K562 (cell line): ENCODE results near the gene TMEM170A. TPM values are rescaled to one million over a fixed set of nuclear protein-coding genes. Genes with fewer than 3 reads are reported as not detected.
A peak's percentile ranks its signal among the peaks of the same experiment; 100 is the strongest.

Experiments used
- BCLAF1 ChIP-seq, 2 experiments: fragments of 450-650 bp in 1 of 2; IDR thresholded peaks; 2 replicates each; pipeline ENCODE4 v1.6.1; 2011 to 2017; ENCODE audit warnings: low read depth in 2 of 2, antibody characterized with exemption in 1 of 2, borderline replicate concordance in 1 of 2, low read length in 1 of 2, mild to moderate bottlenecking in 1 of 2, mixed read lengths in 1 of 2; ENCODE audit not compliant: control insufficient read depth in 1 of 2
- BRF1 ChIP-seq: IDR thresholded peaks from 3 replicates; pipeline ENCODE4 v1.6.1; 2011; ENCODE audit warnings: borderline replicate concordance, mild to moderate bottlenecking; ENCODE audit not compliant: insufficient read length; ENCODE audit errors: extremely low read depth
- GTF2A2 ChIP-seq: IDR thresholded peaks from 2 replicates; pipeline ENCODE4 v1.6.1; 2016; ENCODE audit warnings: mild to moderate bottlenecking, missing genetic modification characterization, missing compliant biosample characterization
- HINFP ChIP-seq: fragments of 450-650 bp; conservative IDR thresholded peaks from 2 replicates; pipeline ENCODE4 v1.6.1; 2016; ENCODE audit warnings: missing genetic modification characterization, low read depth, mild to moderate bottlenecking, control low read depth, missing compliant biosample characterization
- MCM5 ChIP-seq: fragments of 450-650 bp; IDR thresholded peaks from 2 replicates; pipeline ENCODE4 v1.6.1; 2016; ENCODE audit warnings: low read depth
- PRDM10 ChIP-seq: fragments of 450-650 bp; IDR thresholded peaks from 2 replicates; pipeline ENCODE4 v1.6.1; 2018; ENCODE audit not compliant: partially characterized antibody
- RB1 ChIP-seq: fragments of 450-650 bp; IDR thresholded peaks from 2 replicates; pipeline ENCODE4 v1.6.1; 2017; ENCODE audit warnings: low read depth, mild to moderate bottlenecking
- RNF2 ChIP-seq: sonication (generic); IDR thresholded peaks from 2 replicates; pipeline ENCODE4 v1.6.1; 2016
- SMARCC2 ChIP-seq: fragments of 450-650 bp; IDR thresholded peaks from 2 replicates; pipeline ENCODE4 v1.6.1; 2017; ENCODE audit warnings: antibody characterized with exemption, moderate library complexity, mild to moderate bottlenecking, low read depth
- SMC3 ChIP-seq: conservative IDR thresholded peaks from 2 replicates; pipeline ENCODE4 v1.6.1; 2011; ENCODE audit warnings: low read depth, low read length, improper control_type of control experiment; ENCODE audit not compliant: insufficient read depth
- TSC22D4 ChIP-seq: fragments of 450-650 bp; IDR thresholded peaks from 2 replicates; pipeline ENCODE4 v1.6.1; 2016; ENCODE audit warnings: missing genetic modification characterization, missing biosample characterization, control low read depth
- ZBTB9 ChIP-seq: fragments of 450-650 bp; formaldehyde crosslinking; IDR thresholded peaks from 2 replicates; pipeline ENCODE4 v1.4.0; 2020; ENCODE audit warnings: mild to moderate bottlenecking, moderate library complexity
- ZNF280A ChIP-seq: fragments of 450-650 bp; IDR thresholded peaks from 2 replicates; pipeline ENCODE4 v1.6.1; 2018; ENCODE audit warnings: mild to moderate bottlenecking, low read depth; ENCODE audit not compliant: partially characterized antibody
- polyA plus RNA-seq, 8 experiments: library from polyadenylated mRNA; depleted of rRNA in 4 of 8; stranded (reverse) in 5 of 8; unstranded in 3 of 8; fragments of >200 nt; fragmentation: Nextera tagmentation in 2 of 8; fragmentation: Illumina TruSeq in 1 of 8; extraction: Ambion mirVana in 2 of 8; extraction: Trizol in 1 of 8; gene quantifications; 2 replicates each; pipeline versions ENCODE4 v1.2.1 to v1.2.3, GENCODE V29; 2011 to 2014; ENCODE audit warnings: inconsistent platforms in 1 of 8, missing spikeins in 1 of 8
- total RNA-seq, 7 experiments: library from RNA; depleted of rRNA in 6 of 7; stranded (reverse); fragments of >200 nt in 6 of 7; fragmentation: Illumina TruSeq in 2 of 7; extraction: Trizol in 2 of 7; gene quantifications; 2 replicates each; pipeline versions ENCODE4 v1.2.1 to v1.2.3, GENCODE V29; 2011 to 2021; ENCODE audit warnings: low replicate concordance in 1 of 7

Gene TMEM170A
- total and polyA plus RNA-seq, 9 of the 15 experiments (the other 6 are each of a cell fraction or from before 2014, with no cell fraction given) = 6.1 to 30.2 (median 15.0) TPM

- TF ChIP-seq BCLAF1 (IDR thresholded peaks at IDR 0.05; ENCODE audit: borderline replicate concordance in 1 of 2, control insufficient read depth in 1 of 2, low read depth in 2 of 2, low read length in 1 of 2) (no peak), RB1 (no peak), SMARCC2 (0 out of 2 replicates have a peak, but pooled peaks have one; percentile 16), ZNF280A (no peak), MCM5 (no peak), RNF2 (no peak; the same call in 1 of the 2 replicates), PRDM10 (no peak), SMC3 (no peak), BRF1 (no peak), GTF2A2 (tag) (no peak), TSC22D4 (tag) (no peak), HINFP (tag) (no peak), ZBTB9 (CRISPR knock-in tag) (no peak)
These were observed 30.6 kb downstream of the TMEM170A start (continued) for GRCh38 chr16:75433732-75434413.
